NCI-H1092 (cell line): ENCODE data around the gene UBE2QL1.

Experiments
- DNase-seq: peaks from one replicate; lab custom pipeline; 2025; lab: John Stamatoyannopoulos, UW

UBE2QL1 gene

GRCh38 chr5:6430418-6431028 lies 18.1 kb upstream of the UBE2QL1 start:
- no peak for DNase-seq

- no peak for DNase-seq
These were observed 17.2 kb upstream of the UBE2QL1 start for GRCh38 chr5:6431214-6432195.

- no peak for DNase-seq
These were observed 16.5 kb upstream of the UBE2QL1 start for GRCh38 chr5:6432206-6432605.

- no peak for DNase-seq
These were observed 13.9 kb upstream of the UBE2QL1 start for GRCh38 chr5:6434731-6435130.

- no peak for DNase-seq
These were observed 13.3 kb upstream of the UBE2QL1 start for GRCh38 chr5:6435356-6435755.

- DNase-seq: no peak
These were observed 11.8 kb upstream of the UBE2QL1 start for GRCh38 chr5:6436715-6437331.

- no peak for DNase-seq
These were observed 8.8 kb upstream of the UBE2QL1 start for GRCh38 chr5:6439588-6440550.

GRCh38 chr5:6442333-6442732 lies 6.3 kb upstream of the UBE2QL1 start:
- DNase-seq: no peak

GRCh38 chr5:6443326-6443725 lies 5.3 kb upstream of the UBE2QL1 start:
- no peak for DNase-seq

GRCh38 chr5:6446042-6446441 lies 2.6 kb upstream of the UBE2QL1 start:
- no peak for DNase-seq

GRCh38 chr5:6446626-6447309 lies 1.9 kb upstream of the UBE2QL1 start:
- no peak for DNase-seq

GRCh38 chr5:6447384-6448140 lies 1.1 kb upstream of the UBE2QL1 start:
- no peak for DNase-seq

GRCh38 chr5:6448141-6448491 lies 543 bp upstream of the UBE2QL1 start:
- DNase-seq: no peak

- DNase-seq: no peak
These were observed 953 bp downstream of the UBE2QL1 start for GRCh38 chr5:6449465-6450158.

GRCh38 chr5:6450319-6450833 lies 1.7 kb downstream of the UBE2QL1 start:
- no peak for DNase-seq

GRCh38 chr5:6452622-6453504 lies 4.2 kb downstream of the UBE2QL1 start:
- DNase-seq: no peak

- no peak for DNase-seq
These were observed 5.4 kb downstream of the UBE2QL1 start for GRCh38 chr5:6453937-6454560.

- no peak for DNase-seq
These were observed 6.0 kb downstream of the UBE2QL1 start for GRCh38 chr5:6454628-6455053.
